HUDEP-2 (cell line): ENCODE results near the gene ENTHD1.
A peak's percentile ranks its signal among the peaks of the same experiment; 100 is the strongest.
"Not testable (repeated sequence)": the region's sequence is repeated elsewhere in the genome, so short reads cannot be mapped to it uniquely, and the experiment has no call there.

Experiments used
- DNase-seq, 76 experiments: peaks; one replicate each; lab custom pipeline; 2025; ENCODE audit not compliant: unreplicated experiment in 76 of 76; lab: John Stamatoyannopoulos, UW

The ENTHD1 gene

DNA sequence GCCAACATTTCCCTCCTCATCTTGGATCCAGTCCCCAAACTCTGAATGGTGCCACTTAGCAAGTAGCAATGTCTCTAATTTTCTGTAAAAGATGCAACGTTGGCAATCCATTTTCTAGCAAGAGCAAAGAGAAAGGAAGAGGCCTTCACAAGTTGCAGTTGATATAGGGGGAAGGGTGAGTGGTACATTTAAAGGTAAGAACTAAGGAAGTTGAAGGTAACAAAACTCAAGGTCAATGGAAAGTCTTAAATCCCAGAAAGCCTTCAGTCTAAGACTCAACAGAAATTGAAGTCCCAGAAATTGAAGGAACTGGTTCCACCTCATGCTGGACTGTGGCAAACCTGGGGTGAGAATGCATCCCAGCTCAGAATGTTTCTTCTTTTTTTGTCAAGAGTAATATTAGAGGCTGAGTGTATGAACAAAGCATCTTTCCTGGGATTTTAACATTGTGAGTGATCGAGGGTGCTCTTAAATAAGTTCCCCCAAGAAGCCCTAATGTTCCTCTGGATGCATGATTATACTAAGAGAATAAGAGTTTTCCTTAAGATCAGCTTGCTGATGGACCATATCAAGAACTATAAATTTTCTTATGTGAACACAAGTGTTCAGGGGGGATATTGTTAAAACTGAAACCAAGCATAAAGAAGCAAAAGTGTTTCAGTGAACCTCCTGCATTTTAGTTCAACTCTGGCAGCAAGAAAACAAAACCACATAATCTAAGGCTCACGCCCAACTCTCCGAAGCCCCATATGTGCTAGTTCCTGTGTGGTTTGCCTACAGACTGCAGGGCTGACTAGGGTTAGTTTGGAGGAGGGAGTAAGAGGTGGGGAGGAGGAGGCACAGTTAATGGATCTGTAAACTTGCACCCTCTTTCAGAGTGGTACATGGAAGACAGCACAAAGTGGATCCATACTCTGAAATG is 7.0 kb upstream of the ENTHD1 start, which contains the start of gene GRAP2:
TSS of gene GRAP2 (plus strand) at position 779 of the 922 bp plus-strand sequence. CDS start 46,023 bp downstream, outside the sequence.
- peak in 13 of 76 experiments; percentile 6 to 42 (median 19) for DNase-seq

DNA sequence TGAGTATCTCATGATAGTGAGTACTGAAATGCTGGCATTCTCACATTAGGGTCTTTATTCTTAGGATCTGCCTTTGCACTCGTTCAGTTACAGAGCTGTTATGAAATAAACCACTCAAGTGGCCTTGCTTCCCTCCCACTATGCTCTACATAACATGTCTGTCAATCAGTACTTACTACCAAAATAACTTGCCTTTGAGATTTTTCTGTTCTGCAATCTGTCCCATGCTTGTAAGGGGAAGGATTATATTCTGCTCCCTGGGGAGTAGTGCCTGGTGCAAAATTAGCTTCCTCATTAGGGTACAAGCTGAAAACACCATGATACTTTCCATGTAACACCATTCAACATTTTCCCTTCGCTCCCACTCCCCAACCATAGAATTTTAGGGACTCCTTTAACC is 5.4 kb upstream of the ENTHD1 start:
- DNase-seq = no peak

DNA sequence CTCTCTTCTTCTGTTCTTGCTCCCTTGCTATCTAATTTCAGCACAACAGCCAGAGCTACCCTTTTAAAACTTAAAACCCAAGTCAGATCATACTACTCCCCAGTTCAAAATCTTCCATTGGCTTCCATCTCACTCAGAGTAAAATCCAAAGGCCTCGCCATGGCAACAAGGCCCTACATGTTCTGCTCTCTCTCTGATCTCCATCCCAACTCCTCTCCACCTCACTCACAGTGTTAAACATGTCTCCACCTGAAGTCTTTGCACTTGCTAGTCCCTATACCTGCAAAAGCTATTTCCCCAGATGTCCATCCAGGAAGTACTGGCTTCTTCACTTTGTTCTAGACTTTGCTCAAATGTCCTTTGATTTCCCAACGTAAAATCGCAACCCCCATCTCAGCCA is 4.3 kb upstream of the ENTHD1 start:
- DNase-seq = no peak

DNA sequence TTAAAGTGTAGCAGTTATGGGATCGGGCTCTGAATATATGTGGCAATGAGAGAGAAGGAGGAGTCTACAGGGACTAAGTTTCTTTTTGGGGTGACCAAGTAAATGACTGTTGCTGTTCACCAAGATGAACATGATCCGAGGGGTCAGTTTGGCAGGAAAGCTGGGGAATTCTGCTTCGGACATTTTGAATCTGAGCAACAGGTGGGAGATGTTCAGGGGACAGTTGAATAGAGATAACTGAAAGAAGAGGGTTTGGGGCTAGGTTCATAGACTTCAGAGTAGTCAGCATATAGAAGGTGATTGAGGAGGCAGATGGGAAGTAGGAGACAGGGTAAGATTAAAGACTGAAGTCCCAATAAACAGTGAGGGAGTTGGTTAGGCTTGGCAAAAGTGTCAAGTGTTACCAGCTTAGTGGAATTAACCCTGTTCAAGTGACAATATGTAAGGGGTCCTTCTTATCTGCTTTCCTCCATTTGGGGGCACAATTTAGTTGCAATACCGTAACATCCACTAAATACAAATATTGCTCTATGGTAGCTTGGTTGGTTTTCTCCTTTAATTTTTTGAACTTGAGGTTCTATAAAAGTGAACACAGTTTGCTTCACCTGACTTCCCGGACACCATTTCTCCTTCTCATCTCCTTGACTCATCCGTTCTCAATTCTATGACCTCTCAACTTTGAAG is 2.9 kb upstream of the ENTHD1 start:
- no peak for DNase-seq

DNA sequence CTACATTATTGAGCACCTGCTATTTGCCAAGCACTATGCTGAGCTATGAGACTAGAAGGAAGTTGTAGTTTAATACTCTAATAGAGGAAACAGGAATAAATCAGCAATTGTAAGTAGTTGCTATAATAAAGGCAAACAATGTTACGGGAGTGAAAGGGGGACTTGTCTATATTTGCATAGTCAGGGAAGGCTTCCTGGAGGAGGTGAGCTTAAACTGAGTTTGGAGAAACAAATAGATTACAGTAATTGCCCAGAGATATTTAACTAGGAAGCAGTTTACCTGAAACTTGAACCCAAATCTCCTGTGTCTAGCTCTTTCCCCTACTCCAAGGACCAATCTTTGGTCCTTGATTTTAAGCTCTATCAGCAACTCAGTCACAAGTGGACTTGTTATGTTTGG is 2.1 kb upstream of the ENTHD1 start:
- DNase-seq = no peak

DNA sequence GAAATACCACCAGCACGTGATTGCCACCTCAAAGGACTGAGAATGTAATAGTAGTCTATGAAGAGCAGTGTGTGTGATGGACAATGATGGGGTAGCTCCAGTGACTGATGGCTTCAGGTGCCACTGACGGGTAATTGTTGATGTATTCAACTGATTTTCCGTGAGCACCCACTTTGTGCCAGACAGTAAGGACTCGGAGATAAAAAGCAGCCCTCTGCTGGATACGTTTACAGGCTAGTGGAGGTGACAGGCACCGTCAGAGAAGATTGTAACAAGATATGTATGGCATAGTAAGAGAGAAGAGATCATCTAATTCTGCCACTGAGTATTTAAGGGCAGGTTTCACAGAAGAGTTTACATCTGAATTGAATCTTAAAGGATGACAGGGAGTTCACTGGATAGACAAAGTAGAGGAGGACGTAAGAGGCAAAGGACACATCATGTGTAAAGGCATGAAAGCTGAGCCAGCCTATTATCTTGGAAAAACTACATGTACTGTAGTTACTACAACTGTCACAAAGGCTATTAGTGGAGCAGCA is 1.1 kb upstream of the ENTHD1 start:
- no peak for DNase-seq

DNA sequence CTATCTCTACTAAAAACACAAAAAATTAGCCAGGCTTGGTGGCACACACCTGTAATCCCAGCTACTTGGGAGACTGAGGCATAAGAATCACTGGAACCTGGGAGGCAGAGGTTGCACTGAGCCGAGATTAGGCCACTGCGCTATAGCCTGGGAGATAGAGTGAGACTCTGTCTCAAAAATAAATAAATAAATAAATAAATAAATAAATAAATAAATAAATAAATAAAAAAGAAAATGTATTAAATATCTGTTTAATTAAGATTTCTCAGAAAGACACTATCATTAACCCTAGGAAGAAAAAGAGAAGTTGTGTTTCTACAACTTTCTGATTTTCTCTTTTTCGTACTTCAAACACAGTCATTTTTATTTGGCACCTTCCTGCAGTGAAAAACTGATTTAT is 3.6 kb downstream of the ENTHD1 start:
- not testable (repeated sequence) for DNase-seq

DNA sequence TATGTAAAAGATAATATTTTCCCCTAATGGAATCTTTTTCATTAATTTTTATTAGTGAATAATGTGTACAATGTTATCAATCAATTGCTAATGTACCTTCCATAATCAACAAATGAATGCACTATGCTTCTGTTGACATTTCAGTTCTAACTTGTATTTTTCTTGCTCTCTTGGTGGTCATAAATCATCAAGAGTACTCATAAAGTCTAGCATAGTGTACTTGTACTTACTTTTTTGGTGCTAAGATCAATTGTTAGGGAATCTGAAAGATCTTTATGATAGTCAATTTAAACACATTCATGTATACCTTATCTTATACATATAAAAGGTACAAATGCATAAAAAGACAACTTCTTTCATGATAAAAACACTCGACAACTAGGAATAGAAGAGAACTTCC is 10.5 kb downstream of the ENTHD1 start:
- no peak for DNase-seq

DNA sequence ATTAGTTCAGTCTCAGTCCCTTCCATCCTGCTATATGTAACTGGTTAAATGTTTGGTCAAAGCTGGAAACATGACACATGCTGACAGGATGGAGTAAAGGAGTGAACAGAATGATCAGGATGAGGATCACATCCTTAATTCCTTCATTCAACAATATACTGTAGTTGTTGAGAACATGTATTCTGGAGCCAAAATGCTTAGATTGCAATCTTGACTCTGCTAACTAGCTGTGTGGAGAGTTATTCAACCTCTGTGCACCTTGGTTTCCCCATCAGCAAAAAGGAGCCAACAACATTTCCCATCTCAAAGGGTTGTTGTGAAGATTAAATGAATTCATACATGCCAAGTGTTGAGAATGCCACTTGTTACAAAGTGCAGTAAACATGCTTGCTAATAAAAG is 12.8 kb downstream of the ENTHD1 start:
- no peak for DNase-seq

DNA sequence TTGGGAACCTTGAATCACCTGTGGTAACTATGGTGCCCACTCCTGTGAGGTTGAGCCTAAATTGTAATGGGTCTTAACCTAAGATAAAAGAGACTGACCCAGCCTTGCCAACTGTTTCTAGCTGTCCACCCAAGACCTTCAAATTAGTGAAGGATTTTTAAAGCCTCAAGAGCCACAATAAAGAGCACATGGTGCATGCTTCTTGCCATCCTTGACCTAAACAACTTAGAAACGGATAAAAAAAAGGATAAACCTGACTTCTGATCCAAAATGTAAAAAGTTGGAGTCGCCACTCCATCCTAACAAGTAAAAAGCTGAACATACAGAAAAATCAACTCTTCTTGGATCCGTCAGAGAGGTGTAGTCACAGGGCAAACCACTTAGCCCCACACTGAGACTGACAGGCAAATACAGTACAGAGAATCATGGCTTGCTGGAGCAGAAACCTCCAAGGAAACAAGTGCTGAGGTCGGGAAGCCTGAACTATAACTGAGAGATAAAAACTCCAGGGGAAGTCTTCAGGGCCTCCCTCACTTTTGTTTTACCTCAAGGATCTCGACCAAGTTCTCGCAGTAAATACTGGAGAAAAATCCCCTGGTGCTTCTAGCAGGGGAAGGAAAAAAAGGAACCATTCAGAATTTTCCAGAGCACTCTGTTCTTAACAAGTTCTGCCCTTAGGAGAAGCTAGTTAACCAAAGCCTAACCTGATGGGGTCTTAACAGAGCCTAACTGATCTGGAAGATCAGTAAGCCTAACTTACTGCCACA is 16.3 kb downstream of the ENTHD1 start:
- no peak for DNase-seq

DNA sequence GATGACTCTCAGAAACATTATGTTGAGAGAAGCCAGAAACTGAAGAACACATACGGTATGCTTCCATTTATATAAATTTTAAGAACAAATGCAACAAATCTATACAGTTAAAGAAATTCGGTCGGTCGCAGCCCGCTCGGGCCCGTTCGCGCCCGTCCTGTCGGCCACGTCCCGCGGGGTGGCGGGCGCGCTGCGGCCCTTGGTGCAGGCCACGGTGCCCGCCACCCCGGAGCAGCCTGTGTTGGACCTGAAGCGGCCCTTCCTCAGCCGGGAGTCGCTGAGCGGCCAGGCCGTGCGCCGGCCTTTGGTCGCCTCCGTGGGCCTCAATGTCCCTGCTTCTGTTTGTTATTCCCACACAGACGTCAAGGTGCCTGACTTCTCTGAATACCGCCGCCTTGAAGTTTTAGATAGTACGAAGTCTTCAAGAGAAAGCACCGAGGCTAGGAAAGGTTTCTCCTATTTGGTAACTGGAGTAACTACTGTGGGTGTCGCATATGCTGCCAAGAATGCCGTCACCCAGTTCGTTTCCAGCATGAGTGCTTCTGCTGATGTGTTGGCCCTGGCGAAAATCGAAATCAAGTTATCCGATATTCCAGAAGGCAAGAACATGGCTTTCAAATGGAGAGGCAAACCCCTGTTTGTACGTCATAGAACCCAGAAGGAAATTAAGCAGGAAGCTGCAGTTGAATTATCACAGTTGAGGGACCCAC is 18.2 kb downstream of the ENTHD1 start:
- not testable (repeated sequence) for DNase-seq

DNA sequence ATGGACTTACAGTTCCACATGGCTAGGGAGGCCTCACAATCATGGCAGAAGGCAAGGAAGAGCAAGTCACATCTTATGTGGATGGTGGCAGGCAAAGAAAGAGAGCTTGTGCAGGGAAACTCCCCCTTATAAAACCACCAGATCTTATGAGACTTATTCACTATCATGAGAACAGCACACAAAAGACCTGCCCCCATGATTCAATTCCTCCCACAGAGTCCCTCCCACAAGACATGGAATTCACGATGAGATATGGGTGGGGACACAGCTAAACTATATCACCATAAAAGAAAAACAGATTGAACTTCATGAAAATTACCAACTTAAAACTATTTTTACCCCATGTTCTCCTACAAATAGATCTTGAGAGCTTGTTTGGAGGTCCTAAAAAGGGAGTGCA is 19.6 kb downstream of the ENTHD1 start:
- peak in 4 of 76 experiments; percentile 9 to 29 (median 15) for DNase-seq

DNA sequence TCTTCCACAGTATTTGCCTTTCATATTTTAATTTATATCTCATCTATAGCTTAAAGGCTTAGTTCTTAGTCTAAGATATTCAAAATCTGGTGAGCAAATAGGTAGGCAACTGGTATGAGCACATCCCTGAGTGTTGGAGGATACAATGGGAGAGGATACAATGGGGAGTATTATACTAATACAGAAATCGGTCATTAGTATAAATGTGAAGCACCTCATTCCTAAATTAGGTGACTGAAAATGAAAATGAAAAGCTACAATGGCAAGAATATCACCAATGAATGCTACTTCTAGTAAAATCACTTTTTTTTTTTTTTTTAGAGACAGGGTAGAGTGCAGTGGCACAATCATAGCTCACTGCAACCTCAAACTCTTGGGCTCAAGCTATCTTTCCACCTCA is 21.0 kb downstream of the ENTHD1 start:
- no peak for DNase-seq

DNA sequence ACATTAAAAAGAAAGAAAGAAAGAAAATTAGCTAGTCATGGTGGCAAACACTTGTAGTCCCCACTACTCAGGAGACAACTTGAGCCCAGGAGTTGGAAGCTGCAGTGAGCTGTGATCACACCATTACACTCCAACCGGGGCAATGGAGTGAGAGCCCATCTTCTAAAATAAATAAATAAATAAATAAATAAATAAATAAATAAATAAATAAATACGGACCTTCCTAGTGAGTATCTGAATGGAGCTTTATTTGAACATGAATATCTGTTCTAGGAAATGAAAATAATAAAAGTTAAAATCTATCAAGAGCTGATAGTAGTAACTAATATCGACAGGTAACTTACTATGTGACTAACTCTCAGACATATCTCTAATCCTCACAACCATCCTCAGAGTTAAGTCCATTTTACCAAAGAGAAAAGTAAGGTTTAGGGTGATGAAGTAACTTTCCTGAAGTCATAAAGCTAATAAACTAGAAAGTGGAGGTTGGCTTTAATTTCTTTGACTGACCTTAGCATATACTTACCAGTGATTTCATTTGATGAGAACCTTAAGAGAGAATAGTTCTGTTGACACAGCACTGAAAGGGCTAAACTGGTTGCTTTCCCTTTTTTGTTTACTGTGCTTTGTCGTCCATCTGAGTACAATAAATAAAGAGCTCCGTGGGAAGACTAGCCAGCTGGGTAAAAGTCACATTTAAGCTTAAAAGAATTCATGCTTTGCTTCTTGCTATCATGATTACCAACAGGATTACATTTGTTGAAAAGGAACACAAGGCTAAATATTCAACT is 22.4 kb downstream of the ENTHD1 start:
- no peak for DNase-seq

DNA sequence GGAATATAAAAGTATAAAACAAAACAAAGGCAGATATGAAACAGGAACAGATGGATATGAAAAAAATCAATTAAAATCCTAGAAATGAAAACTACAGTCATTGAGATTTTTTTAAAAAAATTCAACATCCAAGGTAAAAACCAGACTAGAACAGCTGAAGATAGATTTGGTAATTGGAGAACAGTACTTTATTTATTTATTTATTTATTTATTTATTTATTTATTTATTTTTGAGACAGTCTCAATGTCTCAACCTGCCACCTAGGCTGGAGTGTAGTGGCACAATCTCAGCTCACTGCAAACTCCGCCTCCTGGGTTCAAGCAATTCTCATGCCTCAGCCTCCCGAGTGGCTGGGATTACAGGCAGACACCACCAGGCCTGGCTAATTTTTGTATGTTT is 23.8 kb downstream of the ENTHD1 start:
- not testable (repeated sequence) for DNase-seq

DNA sequence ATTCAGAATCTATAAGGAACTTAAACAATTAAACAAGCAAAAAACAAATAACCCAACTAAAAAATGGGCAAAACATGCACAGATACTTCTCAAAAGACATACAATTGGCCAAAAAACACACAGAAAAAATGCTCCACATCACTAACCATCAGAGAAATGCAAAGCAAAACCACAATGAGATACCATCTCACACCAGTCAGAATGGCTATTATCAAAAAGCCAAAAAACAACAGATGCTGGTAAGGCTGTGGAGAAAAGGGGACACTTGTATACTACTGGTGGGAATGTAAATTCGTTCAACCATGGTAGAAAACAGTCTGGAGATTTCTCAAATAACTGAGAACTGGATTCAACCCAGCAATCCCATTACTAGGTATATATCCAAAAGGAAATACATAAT is 24.8 kb downstream of the ENTHD1 start:
- DNase-seq = peak in 1 of 76 experiments; percentile 3

DNA sequence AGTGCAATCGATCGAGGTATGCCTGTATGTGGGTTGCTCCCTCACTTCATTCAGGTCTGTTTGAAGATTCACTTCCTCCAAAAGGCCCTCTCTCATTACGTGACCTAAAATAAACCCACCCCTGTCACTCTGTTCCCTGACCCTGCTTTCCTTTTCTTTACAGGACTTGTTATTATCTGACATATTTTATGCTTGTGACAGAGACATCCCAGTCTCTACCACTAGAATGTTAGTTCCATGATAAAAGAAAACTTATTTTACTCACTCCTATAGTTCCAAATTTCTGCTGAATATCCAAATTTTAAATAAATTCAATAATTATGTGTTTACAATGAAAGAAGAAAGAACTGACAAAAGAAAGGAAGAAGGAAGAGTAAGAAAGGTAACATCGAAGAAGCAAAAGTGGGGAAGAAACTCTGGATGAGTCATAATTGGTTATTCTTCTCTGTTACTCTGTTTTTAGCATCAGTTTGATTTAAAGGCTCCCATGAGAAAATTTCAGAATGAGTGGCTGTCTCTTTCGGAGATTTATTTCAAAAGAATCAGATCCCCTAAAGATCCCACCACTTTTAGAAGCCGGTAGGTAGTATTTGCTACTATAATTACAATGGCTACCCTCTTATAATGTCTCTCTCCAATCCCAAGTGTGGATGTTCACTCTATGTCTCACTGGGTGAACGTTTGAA is 33.5 kb downstream of the ENTHD1 start:
- no peak for DNase-seq

DNA sequence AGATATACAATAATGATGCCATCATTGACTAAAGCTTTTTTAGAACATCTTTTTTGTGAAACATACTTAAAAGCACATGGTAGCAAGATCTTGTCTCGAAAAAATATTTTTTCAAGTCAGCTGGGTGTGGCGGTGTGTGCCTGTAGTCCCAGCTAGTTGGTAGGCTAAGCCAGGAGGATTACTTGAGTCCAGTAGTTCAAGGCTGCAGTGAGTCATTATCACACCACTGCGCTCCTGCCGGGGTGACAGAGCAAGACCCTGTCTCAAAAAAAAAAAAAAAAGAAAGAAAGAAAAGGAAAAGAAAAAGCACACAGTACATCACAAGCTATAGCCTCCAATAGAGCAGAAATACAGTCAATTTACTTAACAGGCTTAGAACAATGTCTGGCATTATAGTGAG is 37.0 kb downstream of the ENTHD1 start:
- DNase-seq = peak in 1 of 76 experiments; percentile 9

DNA sequence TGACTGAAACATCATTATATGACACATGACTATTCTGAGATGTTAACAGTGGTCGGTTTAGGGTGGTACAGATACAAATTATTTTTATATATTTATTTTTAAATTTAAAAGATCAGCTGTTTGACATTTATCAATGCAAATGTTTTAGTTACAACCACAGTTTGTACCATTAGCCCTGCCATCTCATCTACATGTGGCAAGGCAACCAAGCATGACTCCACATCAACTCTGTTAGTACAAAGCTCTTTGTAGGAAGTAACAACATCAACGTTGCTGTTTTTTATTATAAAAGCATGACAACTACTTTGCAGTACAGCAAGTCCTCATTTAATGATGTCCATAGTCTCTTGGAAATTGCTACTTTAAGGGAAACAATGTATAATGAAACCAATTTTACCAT is 40.8 kb downstream of the ENTHD1 start:
- DNase-seq = no peak
